ENCODE results near the gene TLX2.

DNA sequence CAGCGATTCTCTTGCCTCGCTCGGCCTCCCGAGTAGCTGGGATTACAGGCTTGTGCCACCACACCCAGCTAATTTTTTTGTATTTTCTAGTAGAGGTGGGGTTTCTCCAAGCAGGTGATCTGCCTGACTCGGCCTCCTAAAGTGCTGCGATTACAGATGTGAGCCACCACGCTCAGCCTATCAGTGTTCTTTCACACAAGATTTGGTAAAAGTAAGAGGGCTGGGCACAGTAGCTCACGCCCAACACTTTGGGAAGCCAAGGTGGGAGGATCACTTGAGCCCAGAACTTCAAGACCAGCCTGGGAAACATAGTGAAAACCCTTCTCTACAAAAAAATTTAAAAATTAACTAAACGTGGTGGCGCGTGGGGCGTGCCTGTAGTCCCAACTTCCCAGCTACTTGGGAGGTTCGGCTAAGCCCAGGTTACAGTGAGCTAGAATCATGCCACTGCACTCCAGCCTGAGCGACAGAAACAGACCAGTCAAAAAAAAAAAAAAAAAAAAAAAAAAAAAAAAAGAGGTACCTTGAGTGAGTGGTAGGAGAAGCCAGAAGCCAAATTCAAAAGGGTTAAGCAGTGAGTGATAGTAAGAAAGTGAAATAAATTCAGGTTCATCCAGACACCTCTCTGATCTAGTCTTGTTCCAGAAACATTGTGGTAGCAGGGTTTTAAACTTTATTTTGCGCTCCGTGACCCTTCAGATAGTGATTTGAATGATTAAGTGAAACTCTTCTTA lies 42.8 kb upstream of the TLX2 start:
- TF ChIP-seq CTCF (IDR thresholded peaks at IDR 0.05; ENCODE audit: low read length) (no peak), EZH2 (IDR thresholded peaks at IDR 0.05; ENCODE audit: borderline replicate concordance, low read length) (no peak)
